ENCODE measurements around the gene CYP39A1.
A peak's percentile ranks its signal among the peaks of the same experiment; 100 is the strongest.

Gene CYP39A1, protein sequence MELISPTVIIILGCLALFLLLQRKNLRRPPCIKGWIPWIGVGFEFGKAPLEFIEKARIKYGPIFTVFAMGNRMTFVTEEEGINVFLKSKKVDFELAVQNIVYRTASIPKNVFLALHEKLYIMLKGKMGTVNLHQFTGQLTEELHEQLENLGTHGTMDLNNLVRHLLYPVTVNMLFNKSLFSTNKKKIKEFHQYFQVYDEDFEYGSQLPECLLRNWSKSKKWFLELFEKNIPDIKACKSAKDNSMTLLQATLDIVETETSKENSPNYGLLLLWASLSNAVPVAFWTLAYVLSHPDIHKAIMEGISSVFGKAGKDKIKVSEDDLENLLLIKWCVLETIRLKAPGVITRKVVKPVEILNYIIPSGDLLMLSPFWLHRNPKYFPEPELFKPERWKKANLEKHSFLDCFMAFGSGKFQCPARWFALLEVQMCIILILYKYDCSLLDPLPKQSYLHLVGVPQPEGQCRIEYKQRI

DNA sequence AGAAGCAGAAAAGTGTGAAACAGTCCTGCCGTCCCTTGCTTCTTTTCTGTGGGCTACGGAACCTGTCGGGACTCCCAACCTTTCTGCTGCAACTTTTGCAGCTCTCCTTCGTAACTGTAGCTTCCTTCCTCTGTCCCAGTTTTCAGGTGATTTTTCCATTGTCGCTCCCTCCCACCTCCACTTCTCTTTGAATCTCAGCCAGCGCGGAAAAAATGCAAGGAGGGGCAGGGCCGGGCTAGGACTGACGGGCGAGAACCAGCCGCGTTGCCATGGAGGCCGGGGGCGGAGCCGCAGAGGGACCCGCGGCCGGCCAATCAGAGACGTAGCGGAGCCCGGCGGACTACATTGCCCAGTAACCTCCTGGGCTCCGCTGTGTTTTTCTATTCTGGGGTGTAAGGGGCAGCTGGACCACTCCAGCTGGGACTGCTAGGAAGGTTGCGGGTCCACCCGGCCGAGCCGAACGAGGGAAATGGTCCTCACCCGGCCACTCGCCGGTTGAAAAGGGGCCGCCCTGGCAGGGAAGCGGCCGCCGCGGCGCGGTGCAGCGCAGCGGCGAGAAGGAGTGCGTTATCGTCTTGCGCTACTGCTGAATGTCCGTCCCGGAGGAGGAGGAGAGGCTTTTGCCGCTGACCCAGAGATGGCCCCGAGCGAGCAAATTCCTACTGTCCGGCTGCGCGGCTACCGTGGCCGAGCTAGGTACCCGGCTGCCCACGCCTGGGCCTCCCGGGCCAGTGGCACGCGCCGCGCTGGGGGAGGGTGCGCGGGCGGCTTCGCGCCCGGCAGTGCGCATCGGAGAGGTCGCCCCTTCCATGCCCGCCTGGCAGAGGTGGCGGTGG, at the start of gene CYP39A1, which contains the start of gene SLC25A27:
CYP39A1 (minus strand) TSS at position 216 of the 836 bp plus-strand sequence. CDS start 236 bp downstream, outside the sequence.
SLC25A27 (plus strand) TSS at position 373 of the 836 bp plus-strand sequence; CDS start at position 591, 218 bp downstream.
- DNase-seq (ENCODE audit: low read depth in 2 of 2, low spot score in 1 of 2) = peak; percentile 54 to 63

- no peak for DNase-seq (ENCODE audit: low read depth in 2 of 2, low spot score in 1 of 2)
Measured at GRCh38 chr6:46699970-46700369, 47.4 kb upstream of the CYP39A1 start.

- DNase-seq (ENCODE audit: low read depth in 2 of 2, low spot score in 1 of 2) = no peak
Measured at GRCh38 chr6:46690911-46691451, 38.4 kb upstream of the CYP39A1 start.

DNA sequence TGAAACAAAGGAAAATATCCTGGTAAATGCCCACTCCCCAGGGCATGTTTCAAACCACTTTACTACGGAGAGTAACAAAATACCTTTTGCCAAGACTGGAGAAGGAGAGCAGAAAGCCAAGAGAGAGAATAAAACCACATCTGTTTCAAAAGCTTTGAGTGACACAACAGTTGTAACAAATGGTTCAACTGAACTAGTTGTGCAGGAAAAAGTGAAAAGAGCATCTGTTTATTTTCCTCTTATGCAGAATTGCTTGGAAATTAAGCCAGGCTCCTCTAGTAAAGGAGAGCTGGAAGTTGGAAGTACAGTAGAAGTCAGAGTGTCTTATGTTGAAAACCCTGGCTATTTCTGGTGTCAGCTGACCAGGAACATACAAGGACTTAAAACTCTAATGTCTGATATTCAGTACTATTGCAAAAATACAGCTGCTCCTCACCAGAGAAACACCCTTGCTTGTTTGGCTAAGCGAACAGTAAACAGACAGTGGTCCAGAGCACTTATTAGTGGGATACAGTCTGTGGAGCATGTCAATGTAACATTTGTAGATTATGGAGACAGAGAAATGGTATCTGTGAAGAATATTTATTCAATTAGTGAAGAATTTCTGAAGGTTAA, 37.6 kb upstream of the CYP39A1 start:
- DNase-seq (ENCODE audit: low read depth in 2 of 2, low spot score in 1 of 2) = no peak

GRCh38 chr6:46689657-46690056, 37.0 kb upstream of the CYP39A1 start:
- DNase-seq (ENCODE audit: low read depth in 2 of 2, low spot score in 1 of 2) = no peak

DNA sequence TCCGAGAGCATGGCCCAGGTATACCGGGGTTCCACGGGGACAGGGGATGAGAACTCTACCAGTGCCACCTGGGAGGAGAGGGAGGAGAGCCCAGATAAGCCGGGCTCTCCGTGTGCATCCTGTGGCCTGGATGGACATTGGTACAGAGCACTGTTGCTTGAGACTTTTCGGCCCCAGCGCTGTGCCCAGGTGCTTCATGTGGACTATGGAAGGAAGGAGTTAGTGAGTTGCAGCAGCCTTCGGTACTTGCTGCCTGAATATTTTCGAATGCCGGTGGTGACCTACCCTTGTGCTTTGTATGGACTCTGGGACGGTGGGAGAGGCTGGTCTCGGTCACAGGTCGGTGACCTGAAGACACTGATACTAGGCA, 36.3 kb upstream of the CYP39A1 start:
- DNase-seq (ENCODE audit: low read depth in 2 of 2, low spot score in 1 of 2) = no peak

GRCh38 chr6:46688117-46688965, 35.7 kb upstream of the CYP39A1 start:
- DNase-seq (ENCODE audit: low read depth in 2 of 2, low spot score in 1 of 2) = no peak

DNA sequence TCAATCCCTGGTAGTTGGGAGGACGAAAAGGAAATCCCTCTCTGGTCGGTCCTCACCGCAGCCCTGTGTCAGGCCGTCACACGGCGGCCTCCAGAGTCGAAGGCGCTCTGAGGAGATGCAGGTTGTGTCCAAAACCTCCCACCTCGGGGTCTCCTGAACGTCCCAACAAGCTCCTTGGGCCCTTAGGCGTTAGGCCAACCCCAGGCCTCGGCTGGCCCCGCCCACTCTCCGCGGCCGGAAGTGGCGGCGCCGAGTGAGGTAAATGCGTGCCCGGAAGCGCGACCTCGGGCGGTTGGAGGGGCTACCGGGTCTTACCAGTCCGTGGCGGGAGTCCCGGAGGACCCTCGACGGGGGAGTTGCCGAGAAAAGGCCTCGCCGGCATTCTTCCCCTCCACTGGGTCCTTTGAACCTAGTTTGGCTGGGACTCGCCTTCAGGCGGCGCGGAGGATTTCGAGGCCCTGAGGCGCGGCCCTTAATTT, 35.0 kb upstream of the CYP39A1 start, which contains the start of gene TDRD6:
TDRD6 (plus strand) TSS at position 267 of the 479 bp plus-strand sequence. CDS start 244 bp downstream, outside the sequence.
- DNase-seq (ENCODE audit: low read depth in 2 of 2, low spot score in 1 of 2) = no peak

- no peak for DNase-seq (ENCODE audit: low read depth in 2 of 2, low spot score in 1 of 2)
Measured at GRCh38 chr6:46684771-46685170, 32.2 kb upstream of the CYP39A1 start.

DNA sequence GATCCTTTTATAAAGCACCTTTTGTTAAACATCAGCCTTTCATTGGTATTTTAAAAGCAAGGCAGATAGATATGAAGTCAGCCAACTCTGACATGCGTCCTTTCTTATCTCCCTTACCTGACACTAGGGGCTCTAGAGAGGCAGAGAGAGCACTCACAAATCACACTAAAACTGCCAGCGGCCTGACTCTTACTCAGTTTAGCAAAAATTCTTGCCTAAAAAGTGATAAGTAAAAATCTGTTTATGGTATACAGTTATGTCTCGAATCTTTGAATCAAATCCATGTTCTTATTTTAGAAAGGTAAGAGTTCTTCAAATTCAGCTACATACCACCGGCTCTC, 24.7 kb upstream of the CYP39A1 start:
- DNase-seq (ENCODE audit: low read depth in 2 of 2, low spot score in 1 of 2) = no peak

GRCh38 chr6:46676604-46677313, 24.1 kb upstream of the CYP39A1 start:
- DNase-seq (ENCODE audit: low read depth in 2 of 2, low spot score in 1 of 2) = no peak

- DNase-seq (ENCODE audit: low read depth in 2 of 2, low spot score in 1 of 2) = no peak
Measured at GRCh38 chr6:46674410-46674809, 21.8 kb upstream of the CYP39A1 start.

DNA sequence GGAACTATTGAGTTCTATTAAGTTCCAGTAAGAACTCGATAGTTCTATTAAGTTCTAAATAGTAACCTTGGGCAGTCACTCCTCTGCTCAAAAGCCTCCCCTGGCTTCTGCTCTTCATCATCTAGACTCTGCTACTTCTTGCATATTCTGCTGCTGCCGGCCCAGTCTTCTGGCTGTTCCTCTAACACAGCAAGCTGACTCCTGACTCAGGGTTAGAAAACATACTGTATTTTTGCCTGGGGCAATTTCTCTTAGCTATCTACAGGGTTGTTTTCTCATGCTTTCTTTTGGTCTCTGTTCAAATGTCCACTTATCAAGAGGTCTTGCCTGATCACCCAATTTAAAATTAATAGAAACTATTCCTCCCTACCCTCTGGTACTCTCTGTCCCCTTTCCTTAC, 14.8 kb upstream of the CYP39A1 start:
- no peak for DNase-seq (ENCODE audit: low read depth in 2 of 2, low spot score in 1 of 2)

- DNase-seq (ENCODE audit: low read depth in 2 of 2, low spot score in 1 of 2) = no peak
Measured at GRCh38 chr6:46661483-46661882, 8.9 kb upstream of the CYP39A1 start.

DNA sequence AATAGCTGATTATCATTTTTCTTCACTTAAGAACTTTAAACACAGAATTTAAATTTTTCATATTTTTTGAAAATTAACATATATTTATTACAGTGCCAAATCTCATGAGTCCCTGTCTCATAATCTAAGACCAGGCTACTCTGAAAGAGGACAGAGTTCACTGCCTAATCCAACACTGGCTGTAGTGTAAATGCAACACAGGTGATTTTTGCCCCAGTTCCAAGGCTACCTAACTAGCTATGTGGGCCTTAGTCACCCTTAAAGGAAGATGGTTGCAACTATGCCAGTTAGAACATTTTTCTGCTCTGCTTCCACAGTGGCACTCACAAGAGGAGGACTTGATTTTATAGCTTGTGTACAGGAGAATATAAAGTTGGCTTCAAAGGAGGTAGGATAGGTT, 5.0 kb upstream of the CYP39A1 start:
- DNase-seq (ENCODE audit: low read depth in 2 of 2, low spot score in 1 of 2) = no peak

GRCh38 chr6:46655803-46656202, 3.2 kb upstream of the CYP39A1 start:
- DNase-seq (ENCODE audit: low read depth in 2 of 2, low spot score in 1 of 2) = no peak

GRCh38 chr6:46653439-46654195, 999 bp upstream of the CYP39A1 start:
- DNase-seq (ENCODE audit: low read depth in 2 of 2, low spot score in 1 of 2) = no peak

DNA sequence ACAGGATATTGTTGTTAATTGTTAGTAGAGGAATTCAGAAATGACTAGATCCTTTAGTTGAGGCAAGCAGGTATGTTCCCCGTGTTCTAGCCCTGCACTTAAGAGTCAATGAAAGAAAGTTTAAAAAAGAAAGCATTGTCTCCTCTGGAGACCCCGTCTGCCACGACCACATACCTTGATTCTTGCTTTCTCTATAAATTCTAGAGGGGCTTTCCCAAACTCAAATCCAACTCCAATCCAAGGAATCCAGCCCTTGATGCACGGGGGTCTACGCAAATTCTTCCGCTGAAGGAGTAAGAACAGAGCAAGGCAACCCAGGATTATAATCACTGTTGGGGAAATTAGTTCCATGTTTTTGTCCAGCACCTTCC, 401 bp downstream of the CYP39A1 start:
- DNase-seq (ENCODE audit: low read depth in 2 of 2, low spot score in 1 of 2) = no peak

DNA sequence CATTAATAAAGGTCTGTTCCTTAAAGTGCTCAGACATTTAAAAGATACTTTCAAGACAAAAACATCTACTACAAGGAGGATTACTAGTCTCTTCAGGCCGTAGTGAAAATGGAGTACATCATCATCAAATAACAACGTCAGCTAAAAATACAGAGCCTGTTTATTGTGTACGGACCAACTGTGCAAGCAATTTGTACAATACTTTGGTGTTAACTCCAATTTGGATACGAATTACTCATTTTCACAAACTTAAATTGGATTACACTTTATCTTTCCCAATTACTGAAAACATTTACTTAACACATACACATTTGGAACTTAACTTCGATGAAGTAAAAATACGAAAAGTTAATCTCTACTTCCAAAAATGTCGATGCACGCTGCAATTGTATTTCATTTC, 802 bp downstream of the CYP39A1 start:
- DNase-seq (ENCODE audit: low read depth in 2 of 2, low spot score in 1 of 2) = no peak
